Sigmoid colon (tissue), 7 donors: ENCODE data around the gene SPI1. TPM values are rescaled to one million over a fixed set of nuclear protein-coding genes. Genes with fewer than 3 reads are reported as not detected.

Experiments used
- DNase-seq: peaks from one replicate; pipeline ENCODE4 v3.0.0-alpha.2; 2019
- H3K27ac ChIP-seq, 4 donors: fragments of 200-600 bp; sonication (generic); one replicate each; pipeline ENCODE4 v1.5.1; 2016 to 2019; ENCODE audit warnings: mild to moderate bottlenecking in 1 of 4
- H3K27me3 ChIP-seq, 3 donors: fragments of 200-600 bp; sonication (generic); one replicate each; pipeline ENCODE4 v1.5.1; 2019; ENCODE audit warnings: mild to moderate bottlenecking in 1 of 3
- H3K36me3 ChIP-seq, 4 donors: fragments of 200-600 bp; sonication (generic); one replicate each; pipeline ENCODE4 v1.5.1; 2016 to 2019
- H3K4me1 ChIP-seq, 4 donors: fragments of 200-600 bp; sonication (generic); one replicate each; pipeline ENCODE4 v1.5.1; 2017 to 2019
- H3K4me3 ChIP-seq, 4 donors: fragments of 200-600 bp; sonication (generic); one replicate each; pipeline ENCODE4 v1.5.1; 2017 to 2019; ENCODE audit warnings: mild to moderate bottlenecking in 2 of 4, moderate library complexity in 1 of 4
- H3K9me3 ChIP-seq, 4 donors: fragments of 200-600 bp in 3 of 4; sonication (generic) in 3 of 4; one replicate each; pipeline versions ENCODE4 v1.5.1 to v1.6.1; 2013 to 2019
- CTCF ChIP-seq, 4 experiments: fragments of 450-650 bp in 3 of 4; fragments of 200-600 bp in 1 of 4; IDR thresholded peaks; one replicate each; pipeline ENCODE4 v1.5.1; 2016 to 2019; ENCODE audit warnings: antibody characterized with exemption in 4 of 4, mild to moderate bottlenecking in 3 of 4, moderate library complexity in 2 of 4
- EP300 ChIP-seq, 4 donors: sonication (generic); formaldehyde crosslinking; IDR thresholded peaks; one replicate each; pipeline ENCODE4 v1.6.1; 2017; ENCODE audit warnings: antibody characterized with exemption in 4 of 4
- POLR2A ChIP-seq, 2 donors: fragments of 450-650 bp; IDR thresholded peaks; one replicate each; pipeline ENCODE4 v1.6.1; 2016; ENCODE audit warnings: antibody characterized with exemption in 2 of 2, mild to moderate bottlenecking in 2 of 2, moderate library complexity in 2 of 2
- POLR2AphosphoS5 ChIP-seq, 4 donors: sonication (generic); formaldehyde crosslinking; IDR thresholded peaks; one replicate each; pipeline ENCODE4 v1.6.1; 2017; ENCODE audit warnings: antibody characterized with exemption in 4 of 4
- WGBS, 2 donors: extraction: QIAGEN DNeasy Blood & Tissue Kit; methylation state at CpG; one replicate each; pipeline ENCODE4 v1.1.7; 2013; 5-methylcytosine and 5-hydroxymethylcytosine counted together
- intact Hi-C: fragments of 100-400 bp; cut with DNase I; formaldehyde crosslinking; loops from one replicate; pipeline ENCODE4 v1.15.1; 2023
- polyA plus RNA-seq, 3 donors: library from polyadenylated mRNA; stranded (reverse); fragments of 200-250 nt; gene quantifications; one replicate each; pipeline ENCODE4 v1.2.3, GENCODE V29; 2013
- total RNA-seq, 4 donors: library from RNA; depleted of rRNA; stranded (reverse); fragments of >200 nt; gene quantifications; one replicate each; pipeline ENCODE4 v1.1.0, GENCODE V29; 2016
- donor health status: healthy with polysubstance abuse.
- donor health status: Bipolar disorder and iron deficiency.
- donor health status: healthy.

SPI1 gene
- total and polyA plus RNA-seq, 7 donors: 10.5 to 29.8 (median 19.7) TPM

- no peaks in the 10 kb centered on the region for H3K27me3 ChIP-seq
- 88 to 89% methylated on average over 19 of the region's 19 CpGs for WGBS, 2 donors
- peaks cover 0 to 63% (median 46%) of the 10 kb centered on the region in 4 donors for H3K4me1 ChIP-seq
- H3K4me3 ChIP-seq: no peak overlapping the region
- peaks cover 3 to 79% (median 37%) of the 10 kb centered on the region in 4 donors for H3K36me3 ChIP-seq
- peak; percentile 65 for DNase-seq
- intact Hi-C loops: no loop called here
- H3K9me3 ChIP-seq: no peaks in the 10 kb centered on the region
- TF ChIP-seq POLR2AphosphoS5 (IDR thresholded peaks at IDR 0.05): no peak
- no peak for TF ChIP-seq CTCF (IDR thresholded peaks at IDR 0.05)
- TF ChIP-seq POLR2A (IDR thresholded peaks at IDR 0.05): no peak
- TF ChIP-seq EP300 (IDR thresholded peaks at IDR 0.05): no peak
- H3K27ac ChIP-seq: peak overlapping the region; percentile 84 to 93 (median 90)
Observed at GRCh38 chr11:47414685-47415070, 36.3 kb upstream of the SPI1 start.

- intact Hi-C loops: no loop called here
- Histone ChIP-seq H3K27ac (peak overlapping the region; percentile 84 to 93 (median 90)), H3K4me3 (no peak overlapping the region), H3K36me3 (peaks cover 2 to 74% (median 34%) of the 10 kb centered on the region in 4 donors), H3K4me1 (peaks cover 0 to 69% (median 52%) of the 10 kb centered on the region in 4 donors), H3K27me3 (no peaks in the 10 kb centered on the region), H3K9me3 (no peaks in the 10 kb centered on the region)
- DNase-seq: peak; percentile 81
- no peak for TF ChIP-seq POLR2AphosphoS5 (IDR thresholded peaks at IDR 0.05)
- no peak for TF ChIP-seq EP300 (IDR thresholded peaks at IDR 0.05)
- no peak for TF ChIP-seq CTCF (IDR thresholded peaks at IDR 0.05)
- no peak for TF ChIP-seq POLR2A (IDR thresholded peaks at IDR 0.05)
- WGBS, 2 donors: 86 to 89% methylated on average over 16 of the region's 16 CpGs
Observed at GRCh38 chr11:47413908-47414684, 35.7 kb upstream of the SPI1 start.

GRCh38 chr11:47413351-47413750, 35.0 kb upstream of the SPI1 start:
- Histone ChIP-seq H3K36me3 (peaks cover 2 to 66% (median 28%) of the 10 kb centered on the region in 4 donors), H3K4me1 (peaks cover 0 to 70% (median 54%) of the 10 kb centered on the region in 4 donors), H3K27ac (peak overlapping the region; percentile 84 to 93 (median 90)), H3K27me3 (no peaks in the 10 kb centered on the region), H3K4me3 (no peak overlapping the region), H3K9me3 (no peaks in the 10 kb centered on the region)
- WGBS, 2 donors: 91 to 94% methylated on average over 13 of the region's 13 CpGs
- TF ChIP-seq POLR2A (IDR thresholded peaks at IDR 0.05) (no peak), POLR2AphosphoS5 (IDR thresholded peaks at IDR 0.05) (no peak), EP300 (IDR thresholded peaks at IDR 0.05) (no peak), CTCF (IDR thresholded peaks at IDR 0.05) (no peak)
- intact Hi-C loops: no loop called here
- DNase-seq: no peak

- intact Hi-C loops: no loop called here
- Histone ChIP-seq H3K27me3 (no peaks in the 10 kb centered on the region), H3K4me1 (peaks cover 0 to 78% (median 59%) of the 10 kb centered on the region in 4 donors), H3K36me3 (peaks cover 2 to 54% (median 28%) of the 10 kb centered on the region in 4 donors), H3K27ac (peak overlapping the region in 3 of 4 donors; percentile 21 to 91 (median 43)), H3K4me3 (no peak overlapping the region), H3K9me3 (no peaks in the 10 kb centered on the region)
- TF ChIP-seq CTCF (IDR thresholded peaks at IDR 0.05) (peak in 3 of 4 experiments; percentile 47 to 66 (median 57)), EP300 (IDR thresholded peaks at IDR 0.05) (no peak)
- 77 to 81% methylated on average over 12 of the region's 12 CpGs for WGBS, 2 donors
- peak; percentile 74 for DNase-seq
Observed at GRCh38 chr11:47411884-47412746, 33.8 kb upstream of the SPI1 start.
